Umbilical cord (tissue), 2 donors: ENCODE measurements around the gene JMJD6. TPM values are rescaled to one million over a fixed set of nuclear protein-coding genes. Genes with fewer than 3 reads are reported as not detected.
"Not testable (repeated sequence)": the region's sequence is repeated elsewhere in the genome, so short reads cannot be mapped to it uniquely, and the experiment has no call there.

Source experiments
- DNase-seq: peaks from one replicate; pipeline ENCODE4 v3.0.0-alpha.2; 2015; ENCODE audit warnings: low spot score
- total RNA-seq: library from RNA; depleted of rRNA; stranded (reverse); fragments of >200 nt; gene quantifications from one replicate; pipeline ENCODE4 v1.2.3, GENCODE V29; 2014; ENCODE audit warnings: low replicate concordance; ENCODE audit not compliant: insufficient read depth

JMJD6 gene
- total RNA-seq = 40.4 TPM

- peak; percentile 98 for DNase-seq
Observed at GRCh38 chr17:76726231-76726775, at the start of gene JMJD6. Gene JMJD6 (minus strand): TSS chr17:76726606. CDS start chr17:76726475, 131 bp downstream.

DNA sequence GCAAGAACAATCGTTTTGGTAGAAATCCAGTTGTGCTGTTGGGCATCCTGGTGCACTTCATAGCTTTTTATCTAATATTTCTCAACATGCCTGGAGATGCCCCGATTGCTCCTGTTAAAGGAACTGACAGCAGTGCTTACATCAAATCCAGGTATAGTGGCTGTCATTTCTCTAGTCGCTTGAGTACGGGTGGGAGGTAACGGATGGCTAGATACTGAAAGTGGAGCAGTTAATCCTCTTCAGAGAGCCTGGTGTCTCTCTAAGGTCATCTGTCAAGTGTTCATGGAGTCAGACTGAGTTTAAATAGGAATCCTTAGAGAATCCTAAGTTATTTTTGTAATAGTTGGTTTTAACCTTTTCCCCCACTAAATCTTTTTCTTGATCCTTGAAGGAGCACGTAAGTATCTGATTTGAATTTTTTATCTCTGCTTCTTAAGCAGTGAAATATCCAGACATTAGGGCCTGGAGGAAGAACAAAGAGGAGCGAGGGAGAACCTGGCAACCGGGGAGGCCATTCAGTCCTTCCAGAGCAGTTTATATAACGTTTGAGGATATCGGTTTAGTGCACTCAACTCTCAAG lies 48.7 kb upstream of the JMJD6 start:
- DNase-seq = peak; percentile 95

DNA sequence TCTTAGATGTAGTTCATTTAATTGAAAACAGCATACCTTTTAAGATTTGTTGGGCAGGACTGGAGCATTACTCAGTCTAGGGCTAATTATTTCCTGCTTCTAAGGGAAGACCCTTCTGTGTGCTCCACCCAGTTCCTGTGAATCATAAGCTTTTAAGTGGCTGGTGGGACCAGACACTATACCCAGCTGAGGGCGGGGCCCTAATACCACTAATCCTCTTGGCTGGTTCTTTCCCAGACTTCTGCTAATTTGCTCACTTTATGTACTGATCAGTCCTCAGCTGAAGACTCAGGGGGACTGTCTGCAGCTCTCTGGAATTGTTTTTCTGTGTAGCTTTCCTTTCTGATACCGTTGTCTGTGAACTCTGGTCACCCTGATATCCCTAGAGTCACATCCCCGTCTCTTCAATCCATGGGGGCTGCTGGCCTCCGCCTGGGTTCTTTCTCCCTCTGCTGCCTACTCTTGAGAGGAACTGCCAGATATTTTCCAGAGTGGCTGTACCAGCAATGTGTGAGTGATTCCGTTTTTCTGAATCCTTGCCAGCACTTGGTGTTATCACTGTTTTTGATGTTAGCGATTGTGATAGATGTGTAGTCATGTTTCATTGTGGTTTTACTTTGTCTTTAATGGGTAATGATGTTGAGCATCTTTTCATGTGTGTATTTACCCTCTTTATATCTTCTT lies 46.6 kb upstream of the JMJD6 start:
- peak; percentile 96 for DNase-seq

GRCh38 chr17:76758570-76758969 lies 32.2 kb upstream of the JMJD6 start:
- no peak for DNase-seq

- DNase-seq = no peak
Observed at GRCh38 chr17:76757256-76757655, 30.9 kb upstream of the JMJD6 start.

GRCh38 chr17:76755285-76755684 lies 28.9 kb upstream of the JMJD6 start:
- no peak for DNase-seq

GRCh38 chr17:76753061-76753961 lies 26.9 kb upstream of the JMJD6 start:
- no peak for DNase-seq

DNA sequence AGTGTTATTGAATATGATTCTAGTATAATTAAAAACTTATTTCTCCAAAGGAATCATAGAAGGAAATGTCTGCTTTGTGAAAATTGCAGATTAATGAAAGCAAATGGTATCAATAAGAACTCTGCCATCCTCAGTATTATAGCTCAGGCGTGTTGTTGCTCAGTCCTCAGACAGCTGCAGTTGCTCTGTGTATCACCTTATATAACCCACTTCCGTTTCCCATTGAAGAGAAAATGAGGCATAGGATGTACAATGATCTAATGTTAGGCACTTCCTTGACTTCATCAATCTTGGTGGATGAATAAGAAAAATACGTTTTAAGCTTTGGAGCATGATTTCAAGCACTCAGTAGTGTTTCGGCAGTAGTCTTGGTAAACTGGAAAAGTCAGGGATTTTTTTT lies 25.6 kb upstream of the JMJD6 start:
- no peak for DNase-seq

DNA sequence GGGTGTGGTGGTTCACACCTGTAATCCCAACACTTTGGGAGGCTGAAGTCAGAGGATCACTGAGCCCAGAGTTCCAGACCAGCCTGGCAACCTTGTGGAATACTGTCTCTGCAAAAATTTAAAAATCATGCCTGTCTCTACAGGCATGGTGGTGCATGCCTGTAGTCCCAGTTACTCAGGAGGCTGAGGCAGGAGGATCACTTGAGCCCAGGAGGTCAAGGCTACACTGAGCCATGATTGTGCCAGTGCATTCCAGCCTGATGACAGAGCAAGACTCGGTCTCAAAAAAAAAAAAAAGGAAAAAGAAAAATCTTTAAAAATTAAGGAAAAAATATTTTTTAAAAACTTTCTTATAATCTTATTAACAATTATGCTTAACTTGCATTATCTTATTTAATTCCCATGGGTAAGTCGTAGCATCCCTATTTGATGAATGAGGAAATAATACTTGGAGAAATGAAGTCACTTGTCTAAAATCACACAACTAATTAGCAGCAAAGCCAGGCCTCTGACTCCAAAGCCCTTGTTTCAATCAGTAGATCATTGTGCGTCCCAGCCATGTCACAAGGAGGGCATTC lies 25.1 kb upstream of the JMJD6 start:
- no peak for DNase-seq

GRCh38 chr17:76748657-76749056 lies 22.3 kb upstream of the JMJD6 start:
- DNase-seq = no peak

DNA sequence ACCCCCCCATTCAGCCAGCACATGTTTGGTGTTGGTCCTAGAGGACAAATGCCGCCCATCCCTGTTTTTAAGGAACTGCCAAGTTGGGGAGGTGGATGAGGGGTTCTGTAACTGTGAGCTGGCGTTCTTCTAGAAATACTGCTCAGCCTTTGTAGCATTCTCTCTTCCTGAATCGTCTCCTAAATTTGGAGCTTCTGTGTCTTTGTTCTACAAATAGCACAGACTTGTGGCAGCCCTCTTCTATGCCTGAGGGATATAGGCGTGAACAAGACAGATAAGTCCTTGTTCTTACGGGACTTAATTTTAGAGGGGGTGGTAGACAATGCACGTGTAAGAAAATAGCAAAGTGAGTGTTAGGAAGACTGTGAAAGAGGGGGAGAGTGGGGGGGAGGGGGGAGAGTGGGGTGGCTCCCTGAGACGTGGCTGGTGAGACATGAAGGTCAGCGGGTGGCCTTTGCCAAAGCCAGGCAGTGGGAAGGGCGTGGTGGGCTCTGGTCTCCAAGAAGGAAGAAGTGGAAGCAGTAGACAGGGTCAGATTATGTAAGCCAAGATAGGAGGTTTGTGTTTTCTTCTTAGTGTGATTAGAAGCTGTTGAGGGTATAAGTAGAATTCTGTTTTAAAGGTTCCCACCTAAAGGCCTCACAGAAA lies 21.4 kb upstream of the JMJD6 start:
- DNase-seq = no peak

DNA sequence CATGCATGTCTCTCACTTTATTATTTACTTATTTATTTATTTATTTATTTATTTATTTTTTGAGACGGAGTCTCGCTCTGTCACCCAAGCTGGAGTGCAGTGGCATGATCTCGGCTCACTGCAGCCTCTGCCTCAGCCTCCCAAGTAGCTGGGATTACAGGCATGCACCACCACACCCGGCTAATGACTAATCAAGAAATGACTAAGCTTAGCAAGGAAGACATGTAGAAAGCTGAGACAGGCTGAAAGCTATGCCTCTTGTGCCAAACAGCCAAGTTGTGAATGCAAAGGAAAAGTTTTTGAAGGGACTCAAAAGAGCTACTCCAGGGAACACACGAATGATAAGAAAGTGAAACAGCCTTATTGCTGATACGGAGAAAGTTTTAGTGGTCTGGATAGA lies 19.4 kb upstream of the JMJD6 start:
- DNase-seq = not testable (repeated sequence)

- DNase-seq = no peak
Observed at GRCh38 chr17:76744747-76745146, 18.3 kb upstream of the JMJD6 start.

GRCh38 chr17:76742958-76743357 lies 16.6 kb upstream of the JMJD6 start:
- DNase-seq = no peak

DNA sequence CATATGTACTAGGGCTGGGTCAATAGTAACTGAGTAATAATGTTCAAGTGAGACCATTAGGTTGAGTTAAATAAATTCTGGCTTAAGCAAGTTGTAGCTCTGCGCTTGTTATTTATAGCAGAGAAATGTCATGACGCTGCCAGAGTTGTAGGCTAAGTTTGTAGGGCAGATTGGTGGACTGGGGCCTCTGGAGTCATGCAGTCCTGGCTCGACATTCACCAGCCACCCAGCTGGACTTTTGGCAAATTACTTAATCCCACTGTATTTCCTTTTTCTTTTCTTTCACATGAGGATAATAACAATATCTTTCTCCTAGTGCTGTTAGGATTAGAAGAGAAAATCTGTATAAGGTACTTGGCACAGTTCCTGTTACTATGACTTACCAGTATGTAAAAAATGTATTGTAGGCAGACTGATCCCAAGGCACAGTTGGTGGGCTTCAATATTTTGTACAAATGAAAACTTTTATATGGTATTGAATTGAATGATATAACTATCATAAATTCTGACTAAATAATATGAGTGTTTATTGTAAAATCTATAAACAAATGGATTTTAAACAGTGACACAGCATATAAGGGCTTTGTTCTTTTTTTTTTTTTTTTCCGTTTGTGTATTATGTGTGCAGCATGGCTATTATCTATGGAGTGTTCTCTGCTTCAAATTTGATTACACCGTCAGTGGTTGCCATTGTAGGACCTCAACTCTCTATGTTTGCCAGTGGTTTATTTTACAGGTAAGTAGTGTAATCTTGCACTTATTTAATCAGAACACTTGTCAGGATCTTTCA lies 14.1 kb upstream of the JMJD6 start:
- peak; percentile 76 for DNase-seq

DNA sequence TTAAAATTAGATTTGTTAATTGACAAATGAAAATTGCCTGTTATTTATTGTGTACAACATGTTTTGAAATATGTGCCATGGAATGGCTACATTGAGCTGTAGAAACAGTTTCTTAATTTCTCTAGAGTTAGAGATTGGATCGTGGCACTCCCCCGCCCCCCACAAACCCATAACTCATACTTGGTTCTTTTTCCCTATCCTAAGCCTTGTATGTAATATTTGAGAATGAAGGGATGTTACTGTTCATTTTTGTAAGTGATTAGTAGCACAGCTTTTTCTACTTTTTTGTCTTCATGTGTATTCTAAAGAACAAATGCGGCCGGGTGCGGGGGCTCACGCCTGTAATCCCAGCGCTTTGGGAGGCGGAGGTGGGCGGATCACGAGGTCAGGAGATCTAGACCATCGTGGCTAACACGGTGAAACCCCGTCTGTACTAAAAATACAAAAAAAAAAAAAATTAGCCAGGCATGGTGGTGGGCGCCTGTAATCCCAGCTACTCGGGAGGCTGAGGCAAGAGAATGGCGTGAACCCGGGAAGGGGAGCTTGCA lies 13.2 kb upstream of the JMJD6 start:
- DNase-seq = not testable (repeated sequence)

DNA sequence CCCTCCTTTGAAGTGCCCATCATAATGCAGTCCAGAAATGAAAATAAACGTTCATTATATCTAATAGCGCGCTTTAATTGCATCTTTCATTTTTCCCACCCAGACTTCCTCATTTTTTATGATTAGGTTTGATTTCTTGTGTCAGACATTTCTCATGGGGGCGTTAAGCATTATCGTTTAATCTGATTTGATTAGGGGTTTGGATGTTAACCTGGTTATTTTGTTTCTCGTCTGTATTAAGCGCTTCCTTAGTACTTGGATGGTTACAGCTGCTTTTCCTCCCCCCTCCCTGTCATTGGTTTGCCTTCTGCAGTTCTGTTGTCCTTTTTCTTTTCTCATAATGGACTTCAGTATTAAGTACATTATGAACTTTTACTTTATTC lies 12.1 kb upstream of the JMJD6 start:
- peak; percentile 35 for DNase-seq

DNA sequence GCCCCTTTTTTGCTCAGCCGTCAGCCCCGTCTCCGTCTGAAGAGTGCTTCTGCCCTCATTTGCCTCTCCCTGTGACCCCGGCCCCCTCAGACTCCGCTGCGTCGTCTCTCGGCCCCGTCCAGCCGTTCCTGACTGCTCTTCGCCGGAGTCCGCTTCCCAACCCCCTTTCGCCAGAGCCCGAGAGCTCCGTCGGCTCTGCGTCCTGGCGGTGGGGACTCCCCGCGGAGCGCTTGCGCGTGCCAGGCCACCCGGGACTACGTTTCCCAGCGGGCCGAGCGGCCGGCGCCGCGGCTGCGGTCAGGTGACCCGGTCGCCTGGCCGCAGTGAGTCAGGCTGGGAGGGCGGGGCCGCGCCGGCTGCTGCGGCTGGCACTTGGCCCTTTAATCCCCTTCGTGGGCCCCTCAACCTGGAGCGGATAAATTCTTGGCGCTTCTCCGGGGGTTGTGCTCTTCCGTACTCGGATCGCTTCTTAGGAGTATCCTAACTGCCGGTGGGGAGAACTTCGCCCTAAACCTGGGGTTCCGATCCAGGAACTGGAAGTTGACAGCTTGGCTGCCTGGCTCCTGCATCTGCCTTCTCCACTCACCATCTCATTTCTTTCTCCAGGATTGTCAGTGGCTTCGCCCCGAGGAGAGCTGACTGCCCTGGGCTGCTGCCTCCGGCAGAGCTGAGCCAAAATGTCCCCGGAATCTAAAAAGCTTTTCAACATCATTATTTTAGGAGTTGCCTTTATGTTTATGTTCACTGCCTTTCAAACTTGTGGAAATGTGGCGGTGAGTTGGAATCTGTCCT lies 11.5 kb upstream of the JMJD6 start, which contains the start of gene MFSD11:
TSS of gene MFSD11 (plus strand) at position 444 of the 792 bp plus-strand sequence. CDS start at position 678, 234 bp downstream.
- DNase-seq = peak; percentile 98

DNA sequence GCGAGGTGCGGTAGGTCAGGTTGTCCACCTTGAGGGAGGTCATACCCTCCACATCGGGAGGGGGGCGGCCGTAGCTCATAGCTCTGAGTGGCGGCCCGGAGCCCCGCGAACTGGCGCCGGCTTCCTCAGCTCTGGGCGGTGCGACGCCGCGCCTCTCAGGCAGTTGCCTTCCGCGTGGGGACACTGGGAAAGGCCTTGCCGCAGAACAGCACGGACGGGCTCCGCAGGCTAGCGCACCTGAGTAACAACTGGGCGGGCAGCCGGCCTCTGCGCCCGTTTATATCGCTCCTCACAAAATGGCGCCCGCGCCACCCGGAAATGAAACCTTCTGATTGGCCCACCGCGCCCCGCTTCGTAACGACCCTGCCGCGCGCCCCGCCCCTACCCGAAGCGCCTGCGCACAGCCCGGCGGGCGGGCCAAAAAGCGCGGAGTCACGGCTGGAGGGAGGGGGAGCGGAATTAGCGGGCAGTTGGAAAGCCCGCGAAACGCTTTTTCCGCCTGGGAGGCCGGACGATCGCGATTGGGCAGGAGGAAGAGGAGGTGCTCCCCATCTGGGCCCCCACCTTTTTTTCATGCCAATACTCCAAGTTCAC lies 10.8 kb upstream of the JMJD6 start, which contains the start of gene SRSF2:
TSS of gene SRSF2 (minus strand) at position 250 of the 594 bp plus-strand sequence. CDS start at position 79, 171 bp downstream.
- DNase-seq = peak; percentile 100
